HUES48 (cell line): ENCODE results near the gene ZNF236.
"Not testable (repeated sequence)": the region's sequence is repeated elsewhere in the genome, so short reads cannot be mapped to it uniquely, and the experiment has no call there.

Experiments
- H3K27ac ChIP-seq: one replicate; pipeline ENCODE4 v1.7.0; 2013; ENCODE audit warnings: low read depth, low read length, inconsistent platforms
- H3K27me3 ChIP-seq: 2 replicates; pipeline ENCODE4 v1.6.1; 2013; ENCODE audit warnings: mild to moderate bottlenecking, low read length; ENCODE audit not compliant: control insufficient read depth, insufficient read depth
- H3K36me3 ChIP-seq: 2 replicates; pipeline ENCODE4 v1.6.1; 2013; ENCODE audit warnings: low read length; ENCODE audit not compliant: control insufficient read depth, insufficient read depth
- H3K4me1 ChIP-seq: 2 replicates; pipeline ENCODE4 v1.6.1; 2013; ENCODE audit warnings: mild to moderate bottlenecking, low read length; ENCODE audit not compliant: control insufficient read depth, insufficient read depth
- H3K4me3 ChIP-seq: 2 replicates; pipeline ENCODE4 v1.5.1; 2013; ENCODE audit warnings: mild to moderate bottlenecking, low read depth, low read length
- H3K9ac ChIP-seq: 2 replicates; pipeline ENCODE4 v1.6.1; 2013; ENCODE audit warnings: mild to moderate bottlenecking, low read depth, low read length, moderate library complexity
- H3K9me3 ChIP-seq: 2 replicates; pipeline ENCODE4 v1.6.1; 2013; ENCODE audit warnings: low read length; ENCODE audit not compliant: control insufficient read depth, insufficient read depth

ZNF236 gene

GRCh38 chr18:76962851-76963250 lies 140.5 kb downstream of the ZNF236 start:
- no peak overlapping the region for H3K9ac ChIP-seq
- peaks cover 7% of the 10 kb centered on the region; the same call in 1 of the 2 replicates for H3K9me3 ChIP-seq
- H3K36me3 ChIP-seq, result peaks cover 38% of the 10 kb centered on the region
- peaks cover 21% of the 10 kb centered on the region for H3K4me1 ChIP-seq
- no peaks in the 10 kb centered on the region for H3K27me3 ChIP-seq
- H3K4me3 ChIP-seq, result no peak overlapping the region
- no peak overlapping the region for H3K27ac ChIP-seq

GRCh38 chr18:76963936-76964335 lies 141.6 kb downstream of the ZNF236 start:
- Histone ChIP-seq H3K9ac (no peak overlapping the region), H3K36me3 (peaks cover 28% of the 10 kb centered on the region), H3K27ac (no peak overlapping the region)

GRCh38 chr18:76965555-76966151 lies 143.3 kb downstream of the ZNF236 start:
- peaks cover 44% of the 10 kb centered on the region for H3K4me1 ChIP-seq
- H3K9me3 ChIP-seq, H3K4me3 ChIP-seq, H3K9ac ChIP-seq, H3K27me3 ChIP-seq: not testable (repeated sequence)
- peaks cover 17% of the 10 kb centered on the region for H3K36me3 ChIP-seq
- H3K27ac ChIP-seq, result peak overlapping the region; percentile 55

More at GRCh38 chr18:76963936-76964335, 141.6 kb downstream of the ZNF236 start:
- Histone ChIP-seq H3K4me3 (no peak overlapping the region), H3K9me3 (peaks cover 7% of the 10 kb centered on the region; the same call in 1 of the 2 replicates), H3K4me1 (peaks cover 31% of the 10 kb centered on the region), H3K27me3 (no peaks in the 10 kb centered on the region)

GRCh38 chr18:76967299-76967698 lies 144.9 kb downstream of the ZNF236 start:
- peak overlapping the region; percentile 89 for H3K27ac ChIP-seq
- not testable (repeated sequence) for H3K27me3 ChIP-seq

GRCh38 chr18:76967721-76968472 lies 145.5 kb downstream of the ZNF236 start:
- peaks cover 8% of the 10 kb centered on the region for H3K36me3 ChIP-seq
- H3K4me3 ChIP-seq, result peak overlapping the region; percentile 28

More at GRCh38 chr18:76967299-76967698, 144.9 kb downstream of the ZNF236 start:
- H3K36me3 ChIP-seq, H3K9me3 ChIP-seq, H3K4me3 ChIP-seq: not testable (repeated sequence)
- Histone ChIP-seq H3K4me1 (peaks cover 49% of the 10 kb centered on the region), H3K9ac (peak overlapping the region; percentile 58; the same call in 1 of the 2 replicates)

GRCh38 chr18:76970770-76971559 lies 148.6 kb downstream of the ZNF236 start:
- Histone ChIP-seq H3K27me3 (no peaks in the 10 kb centered on the region), H3K4me3 (no peak overlapping the region), H3K9me3 (peaks cover 7% of the 10 kb centered on the region; the same call in 1 of the 2 replicates), H3K4me1 (peaks cover 40% of the 10 kb centered on the region), H3K9ac (no peak overlapping the region), H3K36me3 (peaks cover 8% of the 10 kb centered on the region; the same call in 1 of the 2 replicates), H3K27ac (no peak overlapping the region)

More at GRCh38 chr18:76967721-76968472, 145.5 kb downstream of the ZNF236 start:
- no peaks in the 10 kb centered on the region for H3K27me3 ChIP-seq
- H3K4me1 ChIP-seq, result peaks cover 49% of the 10 kb centered on the region
- H3K9me3 ChIP-seq, result peaks cover 7% of the 10 kb centered on the region; the same call in 1 of the 2 replicates
- H3K9ac ChIP-seq, result peak overlapping the region; percentile 58; the same call in 1 of the 2 replicates
- H3K27ac ChIP-seq, result peak overlapping the region; percentile 89

GRCh38 chr18:76972241-76972640 lies 149.9 kb downstream of the ZNF236 start:
- Histone ChIP-seq H3K4me3 (no peak overlapping the region), H3K4me1 (peaks cover 32% of the 10 kb centered on the region), H3K27me3 (no peaks in the 10 kb centered on the region), H3K9me3 (peaks cover 2% of the 10 kb centered on the region; the same call in 1 of the 2 replicates), H3K36me3 (peaks cover 4% of the 10 kb centered on the region; the same call in 1 of the 2 replicates), H3K27ac (no peak overlapping the region), H3K9ac (no peak overlapping the region)

GRCh38 chr18:76972846-76973519 lies 150.6 kb downstream of the ZNF236 start:
- Histone ChIP-seq H3K9ac (no peak overlapping the region), H3K4me3 (no peak overlapping the region), H3K4me1 (peaks cover 26% of the 10 kb centered on the region), H3K9me3 (no peaks in the 10 kb centered on the region), H3K36me3 (peaks cover 4% of the 10 kb centered on the region; the same call in 1 of the 2 replicates), H3K27ac (no peak overlapping the region), H3K27me3 (no peaks in the 10 kb centered on the region)

GRCh38 chr18:76973520-76974266 lies 151.3 kb downstream of the ZNF236 start:
- H3K4me3 ChIP-seq, result no peak overlapping the region
- H3K27ac ChIP-seq, result no peak overlapping the region
- H3K4me1 ChIP-seq, result peaks cover 20% of the 10 kb centered on the region
- peaks cover 4% of the 10 kb centered on the region; the same call in 1 of the 2 replicates for H3K36me3 ChIP-seq
- H3K9me3 ChIP-seq, result no peaks in the 10 kb centered on the region
- no peaks in the 10 kb centered on the region for H3K27me3 ChIP-seq
- no peak overlapping the region for H3K9ac ChIP-seq

GRCh38 chr18:76974386-76974785 lies 152.0 kb downstream of the ZNF236 start:
- no peaks in the 10 kb centered on the region for H3K9me3 ChIP-seq
- no peak overlapping the region for H3K9ac ChIP-seq
- no peaks in the 10 kb centered on the region; the same call in 1 of the 2 replicates for H3K36me3 ChIP-seq
- peaks cover 14% of the 10 kb centered on the region for H3K4me1 ChIP-seq
- H3K27me3 ChIP-seq, result no peaks in the 10 kb centered on the region
- H3K27ac ChIP-seq, result no peak overlapping the region
- no peak overlapping the region for H3K4me3 ChIP-seq
